Gastroesophageal sphincter (tissue), 3 donors: ENCODE measurements around the gene SLC7A7.

ENCODE experiments used
- CTCF ChIP-seq, 4 experiments: fragments of 200-600 bp in 2 of 4; fragments of 450-650 bp in 2 of 4; sonication (generic) in 1 of 4; IDR thresholded peaks; one replicate each; pipeline ENCODE4 v1.5.1; 2017 to 2019; ENCODE audit warnings: antibody characterized with exemption in 4 of 4, mild to moderate bottlenecking in 2 of 4, moderate library complexity in 2 of 4
- POLR2A ChIP-seq, 2 donors: fragments of 450-650 bp; IDR thresholded peaks; one replicate each; pipeline ENCODE4 v1.6.1; 2017; ENCODE audit warnings: antibody characterized with exemption in 2 of 2, mild to moderate bottlenecking in 2 of 2, moderate library complexity in 1 of 2
- POLR2AphosphoS5 ChIP-seq: sonication (generic); formaldehyde crosslinking; IDR thresholded peaks from one replicate; pipeline ENCODE4 v1.6.1; 2017; ENCODE audit warnings: antibody characterized with exemption

DNA sequence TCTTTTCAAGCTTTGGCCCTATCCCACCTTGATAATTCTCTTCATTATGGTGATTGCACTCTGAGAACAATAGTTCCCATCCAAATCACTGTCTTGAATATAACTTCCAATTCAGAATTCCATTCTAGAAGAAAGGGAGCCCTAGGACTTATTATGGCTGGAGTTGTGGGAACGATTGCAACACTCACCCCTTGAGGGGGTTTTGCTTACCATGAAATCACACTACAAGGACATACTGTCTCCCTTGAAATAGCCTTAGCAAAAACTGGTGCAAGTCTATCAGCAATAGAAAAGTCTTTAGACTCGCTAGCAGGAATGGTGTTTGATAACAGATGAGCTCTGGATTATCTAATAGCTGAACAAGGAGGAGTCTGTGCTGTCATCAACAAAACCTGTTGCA lies 80.1 kb downstream of the SLC7A7 start:
- TF ChIP-seq POLR2A (IDR thresholded peaks at IDR 0.05) (no peak), CTCF (IDR thresholded peaks at IDR 0.05) (no peak), POLR2AphosphoS5 (no peak)
